ENCODE data around the gene DOK7. TPM values are rescaled to one million over a fixed set of nuclear protein-coding genes. Genes with fewer than 3 reads are reported as not detected.

Gene DOK7
- total RNA-seq, 1 experiment from 2014 or later = 0.26 TPM

DNA sequence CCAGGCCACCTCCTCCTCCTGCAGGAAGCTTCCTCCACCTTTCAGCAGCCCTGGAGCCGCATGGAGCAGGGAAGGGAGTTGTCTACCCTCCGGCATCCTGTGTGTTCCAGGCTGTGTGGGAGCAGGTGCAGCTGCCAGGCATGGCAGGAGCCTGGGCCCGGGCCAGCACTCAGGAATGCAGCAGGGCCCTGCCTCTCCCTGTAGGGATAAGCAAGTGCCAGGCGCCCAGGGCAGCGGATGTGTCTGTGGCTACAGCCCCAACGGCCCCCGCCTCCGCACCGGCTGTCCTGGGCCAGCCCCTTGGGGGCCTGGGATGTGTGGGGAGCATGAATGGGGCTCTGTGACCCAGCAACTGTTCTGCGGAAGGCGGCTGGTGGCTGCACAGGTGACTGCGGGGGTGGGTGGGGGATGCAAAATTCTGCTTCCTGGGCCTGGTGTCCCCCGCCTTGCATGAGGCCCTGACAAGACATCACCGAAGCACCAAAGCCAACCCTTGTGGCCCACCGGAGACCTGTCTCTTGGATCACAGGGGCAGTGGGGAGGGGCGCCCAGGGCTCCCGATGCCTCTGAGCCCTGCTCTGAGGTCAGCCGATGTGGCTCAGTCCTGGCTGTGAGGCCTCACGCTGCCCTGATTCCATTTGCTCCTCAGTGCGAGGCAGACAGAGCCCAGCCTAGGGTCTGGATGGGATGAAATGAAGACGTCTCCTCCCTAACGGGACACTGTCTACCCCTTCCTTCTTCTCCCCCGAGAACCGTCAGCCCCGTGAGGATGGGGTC is 1.4 kb upstream of the DOK7 start:
- H3K27me3 Mint-ChIP-seq (ENCODE audit: low read depth) = peaks cover 82% of the 10 kb centered on the region
- Histone ChIP-seq H3K4me1 (ENCODE audit: insufficient read depth, low read length) (no peaks in the 10 kb centered on the region), H2BK5ac (ENCODE audit: insufficient read length, low read length) (no peak overlapping the region), H2AFZ (ENCODE audit: low read length) (no peak overlapping the region), H3K27ac (ENCODE audit: insufficient read length, low read depth, low read length) (no peak overlapping the region), H3K56ac (ENCODE audit: insufficient read length, low read depth, low read length) (no peak overlapping the region), H4K5ac (ENCODE audit: insufficient read length, low read depth, low read length) (no peak overlapping the region), H3K4ac (ENCODE audit: low read depth, low read length) (no peak overlapping the region), H4K8ac (replicated peaks; ENCODE audit: insufficient read length, low read depth, low read length) (no peak overlapping the region), H3K14ac (ENCODE audit: insufficient read depth, low read length) (no peak overlapping the region; the same call in 1 of the 2 replicates), H2BK12ac (ENCODE audit: insufficient read length, low read depth, low read length) (no peak overlapping the region), H3K18ac (ENCODE audit: insufficient read length, low read depth, low read length) (no peak overlapping the region), H3K79me2 (ENCODE audit: insufficient read depth, low read length) (no peaks in the 10 kb centered on the region), H2BK20ac (ENCODE audit: low read depth, low read length, poor library complexity, severe bottlenecking) (no peak overlapping the region), H3K4me2 (ENCODE audit: insufficient read depth, insufficient read length, low read length) (no peak overlapping the region), H2AK5ac (ENCODE audit: insufficient read length, low read length) (no peak overlapping the region), H3K9me3 (ENCODE audit: control insufficient read depth, low read depth, low read length) (no peaks in the 10 kb centered on the region), H4K91ac (ENCODE audit: insufficient read length, low read depth, low read length) (no peak overlapping the region), H3T11ph (ENCODE audit: low read length) (no peak overlapping the region), H3K23ac (ENCODE audit: insufficient read length, low read depth, low read length) (no peak overlapping the region), H2BK120ac (ENCODE audit: low read depth, low read length, poor library complexity, severe bottlenecking) (no peak overlapping the region), H4K20me1 (ENCODE audit: control insufficient read depth, insufficient read depth, insufficient read length) (no peaks in the 10 kb centered on the region), H3K9ac (ENCODE audit: extremely low read depth, insufficient read length, low read length) (no peak overlapping the region), H3K23me2 (ENCODE audit: insufficient read length, low read depth, low read length, poor library complexity, severe bottlenecking) (no peaks in the 10 kb centered on the region), H3K79me1 (ENCODE audit: insufficient read depth, low read depth, low read length, poor library complexity, severe bottlenecking) (no peaks in the 10 kb centered on the region), H2BK15ac (ENCODE audit: low read depth, low read length) (no peak overlapping the region), H3K27me3 (ENCODE audit: insufficient read depth, low read length) (peaks cover 2% of the 10 kb centered on the region; the same call in 1 of the 2 replicates)
- TF ChIP-seq, protein P1, sequence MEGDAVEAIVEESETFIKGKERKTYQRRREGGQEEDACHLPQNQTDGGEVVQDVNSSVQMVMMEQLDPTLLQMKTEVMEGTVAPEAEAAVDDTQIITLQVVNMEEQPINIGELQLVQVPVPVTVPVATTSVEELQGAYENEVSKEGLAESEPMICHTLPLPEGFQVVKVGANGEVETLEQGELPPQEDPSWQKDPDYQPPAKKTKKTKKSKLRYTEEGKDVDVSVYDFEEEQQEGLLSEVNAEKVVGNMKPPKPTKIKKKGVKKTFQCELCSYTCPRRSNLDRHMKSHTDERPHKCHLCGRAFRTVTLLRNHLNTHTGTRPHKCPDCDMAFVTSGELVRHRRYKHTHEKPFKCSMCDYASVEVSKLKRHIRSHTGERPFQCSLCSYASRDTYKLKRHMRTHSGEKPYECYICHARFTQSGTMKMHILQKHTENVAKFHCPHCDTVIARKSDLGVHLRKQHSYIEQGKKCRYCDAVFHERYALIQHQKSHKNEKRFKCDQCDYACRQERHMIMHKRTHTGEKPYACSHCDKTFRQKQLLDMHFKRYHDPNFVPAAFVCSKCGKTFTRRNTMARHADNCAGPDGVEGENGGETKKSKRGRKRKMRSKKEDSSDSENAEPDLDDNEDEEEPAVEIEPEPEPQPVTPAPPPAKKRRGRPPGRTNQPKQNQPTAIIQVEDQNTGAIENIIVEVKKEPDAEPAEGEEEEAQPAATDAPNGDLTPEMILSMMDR (conservative IDR thresholded peaks at IDR 0.05) = no peak
- no CpG with 5 or more reads among the region's 25 CpGs for WGBS (ENCODE audit: extremely low coverage, insufficient read length, low lambda C conversion rate)
- H3K9me3 Mint-ChIP-seq = 0 out of 5 replicates have a peak, but pooled peaks cover 0 to 2% of the 10 kb centered on the region in 2 experiments
- DNase-seq = no peak
- H3K36me3 Mint-ChIP-seq (ENCODE audit: insufficient read depth in 1 of 3, low read depth in 3 of 3) = peaks cover 0 to 5% (median 0%) of the 10 kb centered on the region in 3 experiments; a peak in 1 of 7 replicates
- peaks cover 9 to 10% of the 10 kb centered on the region in 2 experiments; a peak in 2 of 4 replicates for H3K4me1 Mint-ChIP-seq
- no peak overlapping the region for H3K4me3 Mint-ChIP-seq
- H3K27ac Mint-ChIP-seq = no peak overlapping the region

Measured in H9 (cell line).